ENCODE measurements around the gene ST3GAL3.

The ST3GAL3 gene

GRCh38 chr1:43809097-43809673 is 101.8 kb downstream of the ST3GAL3 start:
- no peak overlapping the region for H3K4me3 ChIP-seq (ENCODE audit: low read depth in 1 of 2, low read length in 2 of 2)
- no peak overlapping the region for H3K27ac ChIP-seq (ENCODE audit: low read length)
- H3K27me3 ChIP-seq (ENCODE audit: low read depth, low read length): no peaks in the 10 kb centered on the region
- H3K4me1 ChIP-seq (ENCODE audit: control insufficient read depth in 1 of 2, insufficient read depth in 2 of 2, low read length in 2 of 2): no peaks in the 10 kb centered on the region
- no peaks in the 10 kb centered on the region for H3K36me3 ChIP-seq (ENCODE audit: control insufficient read depth in 1 of 2, insufficient read depth in 2 of 2, low read length in 2 of 2)
- peaks cover 0 to 3% of the 10 kb centered on the region in 2 donors for H3K9me3 ChIP-seq (ENCODE audit: control insufficient read depth in 1 of 2, low read length in 2 of 2)

GRCh38 chr1:43812579-43812978 is 105.2 kb downstream of the ST3GAL3 start:
- Histone ChIP-seq H3K9me3 (ENCODE audit: control insufficient read depth in 1 of 2, low read length in 2 of 2) (peaks cover 0 to 3% of the 10 kb centered on the region in 2 donors), H3K27me3 (ENCODE audit: low read depth, low read length) (no peaks in the 10 kb centered on the region), H3K36me3 (ENCODE audit: control insufficient read depth in 1 of 2, insufficient read depth in 2 of 2, low read length in 2 of 2) (peaks cover 0 to 22% of the 10 kb centered on the region in 2 donors), H3K27ac (ENCODE audit: low read length) (no peak overlapping the region), H3K4me1 (ENCODE audit: control insufficient read depth in 1 of 2, insufficient read depth in 2 of 2, low read length in 2 of 2) (no peaks in the 10 kb centered on the region), H3K4me3 (ENCODE audit: low read depth in 1 of 2, low read length in 2 of 2) (no peak overlapping the region)

GRCh38 chr1:43814401-43814800 is 107.1 kb downstream of the ST3GAL3 start:
- no peaks in the 10 kb centered on the region for H3K27me3 ChIP-seq (ENCODE audit: low read depth, low read length)
- H3K9me3 ChIP-seq (ENCODE audit: control insufficient read depth in 1 of 2, low read length in 2 of 2): peaks cover 0 to 3% of the 10 kb centered on the region in 2 donors
- H3K27ac ChIP-seq (ENCODE audit: low read length): no peak overlapping the region
- no peaks in the 10 kb centered on the region for H3K4me1 ChIP-seq (ENCODE audit: control insufficient read depth in 1 of 2, insufficient read depth in 2 of 2, low read length in 2 of 2)
- H3K36me3 ChIP-seq (ENCODE audit: control insufficient read depth in 1 of 2, insufficient read depth in 2 of 2, low read length in 2 of 2): peaks cover 0 to 26% of the 10 kb centered on the region in 2 donors
- H3K4me3 ChIP-seq (ENCODE audit: low read depth in 1 of 2, low read length in 2 of 2): no peak overlapping the region

DNA sequence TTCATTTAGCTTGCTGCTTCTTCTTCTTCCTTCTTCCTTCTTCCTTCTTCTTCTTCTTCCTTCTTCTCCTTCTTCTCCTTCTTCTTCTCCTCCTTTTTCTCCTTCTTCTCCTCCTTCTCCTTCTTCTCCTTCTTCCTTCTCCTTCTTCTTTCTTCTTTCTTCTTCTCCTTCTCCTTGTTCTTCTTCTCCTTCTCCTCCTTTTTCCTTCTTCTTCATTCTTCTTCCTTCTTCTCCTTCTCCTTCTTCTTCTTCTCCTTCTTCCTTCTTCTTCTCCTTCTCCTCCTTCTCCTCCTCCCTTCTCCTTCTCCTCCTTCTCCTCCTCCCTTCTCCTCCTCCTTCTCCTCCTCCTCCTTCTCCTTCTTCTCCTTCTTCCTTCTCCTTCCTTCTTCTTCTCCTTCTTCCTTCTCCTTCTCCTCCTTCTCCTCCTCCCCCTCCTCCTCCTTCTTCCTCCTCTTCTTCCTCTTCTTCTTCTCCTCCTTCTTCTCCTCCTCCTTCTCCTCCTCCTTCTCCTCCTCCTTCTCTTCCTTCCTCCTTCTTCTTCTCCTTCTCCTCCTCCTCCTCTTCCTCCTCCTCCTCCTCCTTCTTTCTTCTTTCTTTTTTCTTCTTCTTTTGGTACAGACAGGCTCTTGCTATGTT is 110.1 kb downstream of the ST3GAL3 start:
- H3K9me3 ChIP-seq (ENCODE audit: control insufficient read depth in 1 of 2, low read length in 2 of 2): peaks cover 0 to 3% of the 10 kb centered on the region in 2 donors
- H3K27ac ChIP-seq (ENCODE audit: low read length): no peak overlapping the region
- no peak overlapping the region for H3K4me3 ChIP-seq (ENCODE audit: low read depth in 1 of 2, low read length in 2 of 2)
- H3K27me3 ChIP-seq (ENCODE audit: low read depth, low read length): no peaks in the 10 kb centered on the region
- no peaks in the 10 kb centered on the region for H3K4me1 ChIP-seq (ENCODE audit: control insufficient read depth in 1 of 2, insufficient read depth in 2 of 2, low read length in 2 of 2)
- peaks cover 0 to 26% of the 10 kb centered on the region in 2 donors for H3K36me3 ChIP-seq (ENCODE audit: control insufficient read depth in 1 of 2, insufficient read depth in 2 of 2, low read length in 2 of 2)

DNA sequence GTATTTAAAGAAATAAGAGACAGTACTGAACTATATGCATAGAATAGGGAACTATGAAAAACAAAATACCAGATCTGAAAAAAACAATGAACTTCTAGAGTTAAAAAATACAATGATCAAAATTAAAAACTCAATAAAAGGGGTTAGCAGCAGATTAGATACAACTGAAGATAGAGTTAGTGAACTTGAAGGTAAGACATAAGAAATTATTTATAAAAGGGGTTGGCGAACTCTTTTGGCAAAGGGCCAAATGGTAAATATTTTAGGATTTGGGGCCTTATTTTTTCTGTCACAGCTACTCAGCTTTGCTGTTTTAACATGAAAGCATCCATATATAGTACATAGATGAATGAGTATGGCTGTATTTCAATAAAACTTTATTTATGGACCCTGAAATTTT is 111.4 kb downstream of the ST3GAL3 start:
- Histone ChIP-seq H3K36me3 (ENCODE audit: control insufficient read depth in 1 of 2, insufficient read depth in 2 of 2, low read length in 2 of 2) (peaks cover 0 to 26% of the 10 kb centered on the region in 2 donors), H3K9me3 (ENCODE audit: control insufficient read depth in 1 of 2, low read length in 2 of 2) (peaks cover 0 to 3% of the 10 kb centered on the region in 2 donors), H3K4me3 (ENCODE audit: low read depth in 1 of 2, low read length in 2 of 2) (no peak overlapping the region)

DNA sequence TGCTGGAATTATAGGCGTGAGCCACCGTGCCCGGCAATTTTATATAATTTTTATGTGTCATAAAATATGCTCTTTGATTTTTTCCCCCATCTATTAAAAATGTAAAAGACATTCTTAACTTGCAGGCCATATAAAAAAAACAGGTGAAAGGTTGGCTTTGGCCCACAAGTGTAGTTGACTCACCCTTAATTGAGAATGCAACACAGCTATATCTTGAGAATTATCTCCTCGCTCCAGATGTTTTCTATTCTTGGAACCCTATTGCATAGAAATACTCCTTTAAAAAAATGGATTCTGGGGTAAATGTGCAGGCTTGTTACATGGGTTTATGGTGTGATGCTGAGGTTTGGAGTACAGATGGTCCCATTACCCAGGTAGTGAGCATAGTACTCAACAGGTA is 112.0 kb downstream of the ST3GAL3 start:
- H3K9me3 ChIP-seq (ENCODE audit: control insufficient read depth in 1 of 2, low read length in 2 of 2): peaks cover 0 to 3% of the 10 kb centered on the region in 2 donors
- peaks cover 0 to 4% of the 10 kb centered on the region in 2 donors for H3K4me1 ChIP-seq (ENCODE audit: control insufficient read depth in 1 of 2, insufficient read depth in 2 of 2, low read length in 2 of 2)
- no peak overlapping the region for H3K27ac ChIP-seq (ENCODE audit: low read length)
- no peaks in the 10 kb centered on the region for H3K27me3 ChIP-seq (ENCODE audit: low read depth, low read length)
- no peak overlapping the region for H3K4me3 ChIP-seq (ENCODE audit: low read depth in 1 of 2, low read length in 2 of 2)
- H3K36me3 ChIP-seq (ENCODE audit: control insufficient read depth in 1 of 2, insufficient read depth in 2 of 2, low read length in 2 of 2): peaks cover 0 to 26% of the 10 kb centered on the region in 2 donors

More for the DNA sequence above, 111.4 kb downstream of the ST3GAL3 start:
- Histone ChIP-seq H3K4me1 (ENCODE audit: control insufficient read depth in 1 of 2, insufficient read depth in 2 of 2, low read length in 2 of 2) (no peaks in the 10 kb centered on the region), H3K27ac (ENCODE audit: low read length) (no peak overlapping the region), H3K27me3 (ENCODE audit: low read depth, low read length) (no peaks in the 10 kb centered on the region)

GRCh38 chr1:43821471-43821870 is 114.1 kb downstream of the ST3GAL3 start:
- Histone ChIP-seq H3K27me3 (ENCODE audit: low read depth, low read length) (no peaks in the 10 kb centered on the region), H3K9me3 (ENCODE audit: control insufficient read depth in 1 of 2, low read length in 2 of 2) (peaks cover 0 to 3% of the 10 kb centered on the region in 2 donors), H3K36me3 (ENCODE audit: control insufficient read depth in 1 of 2, insufficient read depth in 2 of 2, low read length in 2 of 2) (peaks cover 0 to 8% of the 10 kb centered on the region in 2 donors), H3K4me1 (ENCODE audit: control insufficient read depth in 1 of 2, insufficient read depth in 2 of 2, low read length in 2 of 2) (peaks cover 0 to 8% of the 10 kb centered on the region in 2 donors), H3K4me3 (ENCODE audit: low read depth in 1 of 2, low read length in 2 of 2) (no peak overlapping the region), H3K27ac (ENCODE audit: low read length) (peak overlapping the region; percentile 11)

GRCh38 chr1:43822040-43822690 is 114.8 kb downstream of the ST3GAL3 start:
- Histone ChIP-seq H3K4me1 (ENCODE audit: control insufficient read depth in 1 of 2, insufficient read depth in 2 of 2, low read length in 2 of 2) (peaks cover 0 to 8% of the 10 kb centered on the region in 2 donors), H3K36me3 (ENCODE audit: control insufficient read depth in 1 of 2, insufficient read depth in 2 of 2, low read length in 2 of 2) (peaks cover 0 to 4% of the 10 kb centered on the region in 2 donors), H3K4me3 (ENCODE audit: low read depth in 1 of 2, low read length in 2 of 2) (no peak overlapping the region), H3K27ac (ENCODE audit: low read length) (peak overlapping the region; percentile 28), H3K9me3 (ENCODE audit: control insufficient read depth in 1 of 2, low read length in 2 of 2) (peaks cover 0 to 3% of the 10 kb centered on the region in 2 donors), H3K27me3 (ENCODE audit: low read depth, low read length) (no peaks in the 10 kb centered on the region)

GRCh38 chr1:43824795-43825194 is 117.5 kb downstream of the ST3GAL3 start:
- Histone ChIP-seq H3K27me3 (ENCODE audit: low read depth, low read length) (no peaks in the 10 kb centered on the region), H3K27ac (ENCODE audit: low read length) (no peak overlapping the region), H3K4me3 (ENCODE audit: low read depth in 1 of 2, low read length in 2 of 2) (no peak overlapping the region), H3K9me3 (ENCODE audit: control insufficient read depth in 1 of 2, low read length in 2 of 2) (no peaks in the 10 kb centered on the region), H3K4me1 (ENCODE audit: control insufficient read depth in 1 of 2, insufficient read depth in 2 of 2, low read length in 2 of 2) (peaks cover 0 to 8% of the 10 kb centered on the region in 2 donors), H3K36me3 (ENCODE audit: control insufficient read depth in 1 of 2, insufficient read depth in 2 of 2, low read length in 2 of 2) (no peaks in the 10 kb centered on the region)

DNA sequence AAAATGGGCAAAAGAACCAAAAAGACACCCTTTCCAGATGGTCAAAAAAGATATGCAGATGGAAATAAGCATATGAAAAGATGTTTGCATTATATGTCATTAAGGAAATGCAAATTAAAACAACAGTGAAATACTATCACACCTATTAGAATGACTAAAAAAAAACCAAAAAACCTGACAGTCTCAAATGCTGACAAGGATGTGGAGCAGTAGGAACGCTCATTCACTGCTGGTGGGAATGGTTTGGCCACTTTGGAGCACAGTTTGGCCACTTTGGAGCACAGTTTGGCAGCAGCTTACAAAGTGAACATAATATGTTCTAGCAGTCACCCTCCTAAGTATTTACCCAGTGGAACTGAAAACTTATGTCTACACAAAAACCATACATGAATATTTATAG is 121.2 kb downstream of the ST3GAL3 start:
- no peak overlapping the region for H3K27ac ChIP-seq (ENCODE audit: low read length)
- no peaks in the 10 kb centered on the region for H3K27me3 ChIP-seq (ENCODE audit: low read depth, low read length)
- no peaks in the 10 kb centered on the region for H3K36me3 ChIP-seq (ENCODE audit: control insufficient read depth in 1 of 2, insufficient read depth in 2 of 2, low read length in 2 of 2)
- no peak overlapping the region for H3K4me3 ChIP-seq (ENCODE audit: low read depth in 1 of 2, low read length in 2 of 2)
- H3K9me3 ChIP-seq (ENCODE audit: control insufficient read depth in 1 of 2, low read length in 2 of 2): no peaks in the 10 kb centered on the region
- peaks cover 0 to 8% of the 10 kb centered on the region in 2 donors for H3K4me1 ChIP-seq (ENCODE audit: control insufficient read depth in 1 of 2, insufficient read depth in 2 of 2, low read length in 2 of 2)

DNA sequence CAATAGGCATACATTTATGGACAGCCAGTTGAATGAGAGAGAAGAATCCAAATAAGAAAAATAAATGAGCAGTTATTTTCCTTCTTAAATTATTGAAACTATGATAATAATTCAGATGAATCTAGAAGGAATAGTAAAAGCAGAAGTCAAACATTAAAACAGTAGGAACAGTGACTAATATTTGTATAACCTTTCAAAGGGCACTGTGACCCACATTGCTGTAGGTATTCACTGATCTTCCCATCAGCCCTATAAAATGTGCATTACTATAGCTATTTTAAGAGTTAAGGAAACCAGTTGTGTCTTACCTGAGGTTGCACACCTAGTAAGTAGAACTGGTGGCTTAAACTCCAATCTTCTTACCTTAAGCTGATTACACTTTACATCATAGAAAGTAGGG is 123.5 kb downstream of the ST3GAL3 start:
- Histone ChIP-seq H3K36me3 (ENCODE audit: control insufficient read depth in 1 of 2, insufficient read depth in 2 of 2, low read length in 2 of 2) (peaks cover 0 to 4% of the 10 kb centered on the region in 2 donors), H3K27me3 (ENCODE audit: low read depth, low read length) (no peaks in the 10 kb centered on the region), H3K27ac (ENCODE audit: low read length) (no peak overlapping the region), H3K9me3 (ENCODE audit: control insufficient read depth in 1 of 2, low read length in 2 of 2) (no peaks in the 10 kb centered on the region), H3K4me1 (ENCODE audit: control insufficient read depth in 1 of 2, insufficient read depth in 2 of 2, low read length in 2 of 2) (peaks cover 5 to 8% of the 10 kb centered on the region in 2 donors), H3K4me3 (ENCODE audit: low read depth in 1 of 2, low read length in 2 of 2) (no peak overlapping the region)
